SK-N-SH (cell line): Measurements from ENCODE around the gene TSPAN11. TPM values are rescaled to one million over a fixed set of nuclear protein-coding genes. Genes with fewer than 3 reads are reported as not detected.

ENCODE experiments used
- CTCF ChIA-PET: fragments of 300-600, 350-600 bp; formaldehyde crosslinking; extraction: SDS; loops from one replicate; lab custom pipeline; 2021; lab: Yijun Ruan, JAX
- POLR2A ChIA-PET: fragments of 350-600 bp; sonication (Branson Sonifier 250); formaldehyde crosslinking; extraction: SDS; loops from one replicate; lab custom pipeline; 2020; ENCODE audit warnings: antibody characterized with exemption, inconsistent platforms; lab: Yijun Ruan, JAX
- DNase-seq: peaks from one replicate; pipeline ENCODE4 v3.0.0; 2012
- H2AFZ ChIP-seq: fragments of 200-600 bp; sonication (generic); 2 replicates; pipeline ENCODE4 v1.8.1; 2016; ENCODE audit warnings: antibody characterized with exemption, mild to moderate bottlenecking, low read depth
- H3F3A ChIP-seq: fragments of 200-600 bp; sonication (generic); replicated peaks from 2 replicates; pipeline ENCODE3; 2016; ENCODE audit warnings: antibody characterized with exemption, mild to moderate bottlenecking; ENCODE audit not compliant: insufficient read depth
- H3K27ac ChIP-seq, 2 experiments: fragments of 200-500 bp in 1 of 2; fragments of 200-600 bp in 1 of 2; sonication (Bioruptor generic) in 1 of 2; sonication (generic), shearing (Covaris generic) in 1 of 2; 2 replicates each; pipeline versions ENCODE4 v1.5.1 to v1.6.1; 2014 to 2016; ENCODE audit warnings: low read depth in 2 of 2, inconsistent platforms in 1 of 2, low read length in 1 of 2, mild to moderate bottlenecking in 1 of 2, mixed read lengths in 1 of 2
- H3K27me3 ChIP-seq: fragments of 200-600 bp; sonication (generic), shearing (Covaris generic); 2 replicates; pipeline ENCODE4 v1.6.1; 2016; ENCODE audit warnings: mixed run types; ENCODE audit not compliant: insufficient read depth
- H3K36me3 ChIP-seq, 2 experiments: fragments of 200-500 bp in 1 of 2; fragments of 200-600 bp in 1 of 2; sonication (Bioruptor generic) in 1 of 2; sonication (generic) in 1 of 2; replicated peaks in 1 of 2; 2 replicates each; pipeline versions ENCODE3 to v1.5.1; 2014 to 2016; ENCODE audit warnings: low read length in 1 of 2, mild to moderate bottlenecking in 1 of 2; ENCODE audit not compliant: insufficient read depth in 2 of 2, control insufficient read depth in 1 of 2
- H3K4me1 ChIP-seq, 2 experiments: fragments of 200-500 bp in 1 of 2; fragments of 200-600 bp in 1 of 2; sonication (Bioruptor generic) in 1 of 2; sonication (generic), shearing (Covaris generic) in 1 of 2; 2 replicates each; pipeline versions ENCODE4 v1.5.1 to v1.6.1; 2014 to 2016; ENCODE audit warnings: low read depth in 1 of 2, low read length in 1 of 2, mixed run types in 1 of 2; ENCODE audit not compliant: insufficient read depth in 2 of 2, control insufficient read depth in 1 of 2
- H3K4me2 ChIP-seq: fragments of 200-600 bp; sonication (generic), shearing (Covaris generic); 2 replicates; pipeline ENCODE4 v1.6.1; 2017; ENCODE audit warnings: mixed run types
- H3K4me3 ChIP-seq, 2 experiments: fragments of 200-500 bp in 1 of 2; fragments of 200-600 bp in 1 of 2; sonication (Bioruptor generic) in 1 of 2; sonication (generic), shearing (Covaris generic) in 1 of 2; 2 replicates each; pipeline versions ENCODE4 v1.5.1 to v1.8.1; 2014 to 2016; ENCODE audit warnings: low read depth in 2 of 2, inconsistent platforms in 1 of 2, low read length in 1 of 2, mild to moderate bottlenecking in 1 of 2, mixed read lengths in 1 of 2, moderate library complexity in 1 of 2
- H3K79me2 ChIP-seq: fragments of 200-600 bp; sonication (generic); 2 replicates; pipeline ENCODE4 v1.8.1; 2017; ENCODE audit warnings: mild to moderate bottlenecking; ENCODE audit not compliant: insufficient read depth
- H3K9ac ChIP-seq: fragments of 200-600 bp; sonication (generic); 2 replicates; pipeline ENCODE4 v1.6.1; 2017; ENCODE audit warnings: mixed run types
- H3K9me2 ChIP-seq: fragments of 200-600 bp; sonication (generic); 2 replicates; pipeline ENCODE4 v1.6.1; 2017; ENCODE audit warnings: mixed run types
- H3K9me3 ChIP-seq: fragments of 200-600 bp; sonication (generic); 2 replicates; pipeline ENCODE4 v1.6.1; 2017; ENCODE audit warnings: mixed run types, mild to moderate bottlenecking, moderate library complexity
- H4K20me1 ChIP-seq: fragments of 200-600 bp; sonication (generic); 2 replicates; pipeline ENCODE4 v1.6.1; 2017; ENCODE audit warnings: mild to moderate bottlenecking, mixed run types; ENCODE audit not compliant: insufficient read depth
- ELF1 ChIP-seq: IDR thresholded peaks from 2 replicates; pipeline ENCODE4 v1.4.0; 2012
- EP300 ChIP-seq, 2 experiments: IDR thresholded peaks; 2 replicates each; pipeline versions ENCODE4 v1.4.0 to v1.6.1; 2012; ENCODE audit warnings: borderline replicate concordance in 1 of 2, low read depth in 1 of 2, low read length in 1 of 2
- FOSL2 ChIP-seq: IDR thresholded peaks from 2 replicates; pipeline ENCODE4 v1.4.0; 2012; ENCODE audit warnings: low read depth, mild to moderate bottlenecking, moderate library complexity, borderline replicate concordance
- GABPA ChIP-seq: IDR thresholded peaks from 2 replicates; pipeline ENCODE4 v1.4.0; 2012; ENCODE audit warnings: low read depth, mild to moderate bottlenecking
- GATA2 ChIP-seq: sonication (generic); formaldehyde crosslinking; IDR thresholded peaks from 2 replicates; pipeline ENCODE4 v1.5.0; 2020; ENCODE audit warnings: mild to moderate bottlenecking, missing genetic modification reagents
- JUND ChIP-seq: IDR thresholded peaks from 2 replicates; pipeline ENCODE4 v1.4.0; 2012
- MXI1 ChIP-seq: IDR thresholded peaks from 2 replicates; pipeline ENCODE4 v1.6.1; 2012; ENCODE audit warnings: mild to moderate bottlenecking, low read depth, low read length, improper control_type of control experiment
- RAD21 ChIP-seq: IDR thresholded peaks from 2 replicates; pipeline ENCODE4 v1.6.1; 2012; ENCODE audit warnings: mild to moderate bottlenecking, low read length
- RXRA ChIP-seq: IDR thresholded peaks from 2 replicates; pipeline ENCODE4 v1.4.0; 2012; ENCODE audit warnings: low read depth, mild to moderate bottlenecking, borderline replicate concordance
- SIN3A ChIP-seq: IDR thresholded peaks from 2 replicates; pipeline ENCODE4 v1.6.1; 2012; ENCODE audit warnings: low read depth, mild to moderate bottlenecking, low read length, moderate library complexity, borderline replicate concordance
- SMC3 ChIP-seq: IDR thresholded peaks from 2 replicates; pipeline ENCODE4 v1.6.1; 2012; ENCODE audit warnings: low read depth, low read length, improper control_type of control experiment
- TCF12 ChIP-seq: IDR thresholded peaks from 2 replicates; pipeline ENCODE4 v1.4.0; 2012
- TEAD4 ChIP-seq: IDR thresholded peaks from 2 replicates; pipeline ENCODE4 v1.4.0; 2012; ENCODE audit warnings: mild to moderate bottlenecking, borderline replicate concordance; ENCODE audit not compliant: insufficient read depth
- YY1 ChIP-seq: IDR thresholded peaks from 2 replicates; pipeline ENCODE4 v1.4.0; 2012; ENCODE audit warnings: low read depth, mild to moderate bottlenecking
- WGBS: methylation state at CpG from one replicate; pipeline ENCODE4 v1.1.6; 2017; ENCODE audit warnings: low lambda C conversion rate; 5-methylcytosine and 5-hydroxymethylcytosine counted together
- polyA plus RNA-seq, 3 experiments: library from polyadenylated mRNA; depleted of rRNA; stranded (reverse); fragments of >200 nt; gene quantifications; 2 replicates each; pipeline ENCODE4 v1.2.3, GENCODE V29; 2012
- TF ChIP-seq, protein P1 (sequence below): IDR thresholded peaks from 2 replicates; pipeline ENCODE4 v1.4.0; 2012; ENCODE audit warnings: low read depth, borderline replicate concordance

TSPAN11 gene
- polyA plus RNA-seq, 1 of the 3 experiments (the other 2 are of a cell fraction), result 6.4 TPM

DNA sequence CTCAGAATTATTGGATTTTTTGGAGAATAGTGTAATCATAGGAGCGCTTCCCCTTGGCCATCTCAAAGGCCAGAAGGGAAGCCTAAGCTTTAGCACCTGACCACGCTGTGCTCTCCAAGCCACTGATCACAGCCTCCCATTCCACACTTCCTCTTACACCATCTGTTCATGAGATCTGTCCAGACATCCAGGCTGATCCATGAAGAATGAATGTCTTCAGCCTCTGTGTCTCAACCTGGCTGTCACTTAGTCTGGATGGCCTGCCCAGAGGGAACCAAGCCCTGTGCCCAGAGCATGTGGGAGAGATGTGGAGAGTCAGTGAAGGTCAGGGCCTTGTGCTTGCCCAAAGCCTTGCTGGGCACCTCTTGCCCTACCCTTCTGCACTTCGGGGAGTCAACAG lies 40.5 kb downstream of the TSPAN11 start:
- 72% methylated on average over 3 of the region's 3 CpGs for WGBS
- ChIA-PET CTCF (interaction anchor here (1.2 to 1.9 kb wide), 3 partner anchors 20 to 119 kb away, joined by 3 to 7 read pairs (median 5); no protein-coding TSS in a partner anchor), POLR2A (no interaction called here)
- Histone ChIP-seq H4K20me1 (no peaks in the 10 kb centered on the region), H3K9ac (no peak overlapping the region), H3K27ac (no peak overlapping the region), H3K4me2 (no peak overlapping the region), H3K9me3 (no peaks in the 10 kb centered on the region), H3K4me3 (no peak overlapping the region), H2AFZ (no peak overlapping the region), H3K36me3 (no peaks in the 10 kb centered on the region), H3K79me2 (no peaks in the 10 kb centered on the region), H3K27me3 (no peaks in the 10 kb centered on the region), H3K4me1 (peaks cover 0 to 21% of the 10 kb centered on the region in 2 experiments; a peak in 1 of 4 replicates), H3F3A (no peaks in the 10 kb centered on the region), H3K9me2 (no peaks in the 10 kb centered on the region)
- TF ChIP-seq TEAD4 (no peak), SMC3 (no peak)
- no peak for DNase-seq

DNA sequence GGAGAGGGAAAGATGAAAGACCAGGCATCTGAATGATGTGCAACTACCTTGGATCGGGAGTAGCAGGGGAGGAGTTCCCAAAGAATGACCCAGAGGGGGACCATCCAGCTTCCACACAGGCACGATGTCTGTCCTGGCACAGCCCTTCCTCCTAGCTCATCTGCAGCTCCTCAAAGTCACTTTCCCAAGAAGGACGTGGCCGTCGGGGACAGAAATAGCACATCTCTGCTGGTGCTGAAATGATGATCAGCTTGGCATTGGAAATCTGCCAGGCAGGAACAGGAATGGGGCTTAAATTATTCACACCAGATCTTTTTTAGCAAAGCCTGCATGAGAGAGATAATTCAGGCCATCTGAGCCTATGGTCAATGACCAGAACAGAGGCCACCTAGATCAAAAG lies 41.7 kb downstream of the TSPAN11 start:
- 66% methylated on average over 5 of the region's 5 CpGs for WGBS
- Histone ChIP-seq H3F3A (no peaks in the 10 kb centered on the region), H3K9me2 (no peaks in the 10 kb centered on the region), H3K4me1 (peaks cover 0 to 28% of the 10 kb centered on the region in 2 experiments; a peak in 1 of 4 replicates), H3K9ac (no peak overlapping the region), H2AFZ (no peak overlapping the region), H4K20me1 (no peaks in the 10 kb centered on the region), H3K36me3 (no peaks in the 10 kb centered on the region), H3K79me2 (no peaks in the 10 kb centered on the region), H3K27me3 (no peaks in the 10 kb centered on the region), H3K9me3 (no peaks in the 10 kb centered on the region), H3K4me3 (no peak overlapping the region), H3K27ac (no peak overlapping the region; a peak in 1 of 4 replicates), H3K4me2 (no peak overlapping the region)
- TF ChIP-seq MXI1, result no peak
- no peak for TF ChIP-seq SMC3
- TF ChIP-seq RXRA, result no peak
- no peak for TF ChIP-seq JUND
- no peak for TF ChIP-seq TCF12
- TF ChIP-seq YY1, result no peak
- TF ChIP-seq FOSL2, result no peak
- CTCF ChIA-PET, result interaction anchor here (0.8 to 2.4 kb wide), 6 partner anchors 18 to 120 kb away, joined by 3 to 18 read pairs (median 6); no protein-coding TSS in a partner anchor
- no peak for DNase-seq
- POLR2A ChIA-PET, result interaction anchor here (1.1 kb wide), 1 partner anchor 23 kb away, joined by 3 read pairs; no protein-coding TSS in a partner anchor

DNA sequence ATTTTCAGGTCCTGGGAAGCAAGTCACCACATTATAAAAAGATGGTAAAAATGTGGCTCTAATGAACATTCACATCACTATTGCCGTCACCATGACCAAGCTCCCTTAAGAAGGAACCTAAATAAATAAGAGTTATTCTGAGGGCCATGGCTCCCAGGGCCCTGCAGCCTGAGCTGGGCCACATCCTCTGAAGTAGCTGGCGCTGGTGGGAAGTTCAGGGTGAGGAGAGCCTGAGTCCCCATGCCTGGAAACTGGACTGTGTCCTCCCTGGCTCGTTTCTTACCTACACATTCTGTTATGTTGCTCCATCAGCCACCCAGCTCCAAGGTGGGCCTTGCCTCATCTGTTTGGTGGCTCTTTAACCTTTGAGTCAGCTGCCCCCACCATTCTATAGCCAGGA lies 42.5 kb downstream of the TSPAN11 start:
- 71% methylated on average over 2 of the region's 3 CpGs for WGBS
- DNase-seq, result no peak
- POLR2A ChIA-PET, result interaction anchor here (1.1 kb wide), 1 partner anchor 22 kb away, joined by 3 read pairs; no protein-coding TSS in a partner anchor
- no peak overlapping the region for H3K9ac ChIP-seq
- no peaks in the 10 kb centered on the region for H3K9me3 ChIP-seq
- H3K4me3 ChIP-seq, result no peak overlapping the region
- no peak overlapping the region for H3K27ac ChIP-seq
- H4K20me1 ChIP-seq, result no peaks in the 10 kb centered on the region
- no peak overlapping the region for H2AFZ ChIP-seq
- H3K36me3 ChIP-seq, result no peaks in the 10 kb centered on the region
- TF ChIP-seq RAD21 (no peak), EP300 (IDR thresholded peaks at IDR 0.05; ENCODE audit: borderline replicate concordance in 1 of 2, low read depth in 1 of 2, low read length in 1 of 2) (no peak), GATA2 (CRISPR knock-in tag) (no peak), ELF1 (no peak), GABPA (no peak), SIN3A (no peak)
- TF ChIP-seq, protein P1, sequence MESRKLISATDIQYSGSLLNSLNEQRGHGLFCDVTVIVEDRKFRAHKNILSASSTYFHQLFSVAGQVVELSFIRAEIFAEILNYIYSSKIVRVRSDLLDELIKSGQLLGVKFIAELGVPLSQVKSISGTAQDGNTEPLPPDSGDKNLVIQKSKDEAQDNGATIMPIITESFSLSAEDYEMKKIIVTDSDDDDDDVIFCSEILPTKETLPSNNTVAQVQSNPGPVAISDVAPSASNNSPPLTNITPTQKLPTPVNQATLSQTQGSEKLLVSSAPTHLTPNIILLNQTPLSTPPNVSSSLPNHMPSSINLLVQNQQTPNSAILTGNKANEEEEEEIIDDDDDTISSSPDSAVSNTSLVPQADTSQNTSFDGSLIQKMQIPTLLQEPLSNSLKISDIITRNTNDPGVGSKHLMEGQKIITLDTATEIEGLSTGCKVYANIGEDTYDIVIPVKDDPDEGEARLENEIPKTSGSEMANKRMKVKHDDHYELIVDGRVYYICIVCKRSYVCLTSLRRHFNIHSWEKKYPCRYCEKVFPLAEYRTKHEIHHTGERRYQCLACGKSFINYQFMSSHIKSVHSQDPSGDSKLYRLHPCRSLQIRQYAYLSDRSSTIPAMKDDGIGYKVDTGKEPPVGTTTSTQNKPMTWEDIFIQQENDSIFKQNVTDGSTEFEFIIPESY, result no peak
- H3K27me3 ChIP-seq, result no peaks in the 10 kb centered on the region
- no peaks in the 10 kb centered on the region for H3K9me2 ChIP-seq
- peaks cover 0 to 35% of the 10 kb centered on the region in 2 experiments; a peak in 1 of 4 replicates for H3K4me1 ChIP-seq
- H3K79me2 ChIP-seq, result no peaks in the 10 kb centered on the region
- H3K4me2 ChIP-seq, result no peak overlapping the region
- no peaks in the 10 kb centered on the region for H3F3A ChIP-seq
- CTCF ChIA-PET, result interaction anchor here (0.8 to 2.4 kb wide), 4 partner anchors 17 to 119 kb away, joined by 3 to 18 read pairs (median 4); no protein-coding TSS in a partner anchor
